Muscle of arm (tissue), 14 donors: ENCODE data around the gene AURKAIP1. TPM values are rescaled to one million over a fixed set of nuclear protein-coding genes. Genes with fewer than 3 reads are reported as not detected.
"Not testable (repeated sequence)": the region's sequence is repeated elsewhere in the genome, so short reads cannot be mapped to it uniquely, and the experiment has no call there.

Experiments used
- DNase-seq: peaks from one replicate; pipeline ENCODE4 v3.0.0-alpha.2; 2013
- long read RNA-seq, 11 donors: transcript quantifications; one replicate each; lab custom pipeline, GENCODE V29; 2026
- polyA plus RNA-seq, 12 donors: library from polyadenylated mRNA; unstranded; fragments of 120-200 nt; gene quantifications; one replicate each; pipeline ENCODE4 v1.2.1, GENCODE V29; 2013; ENCODE audit not compliant: insufficient read length in 12 of 12

AURKAIP1 gene
- 10 to 100 TPM in 11 of 12 donors, not detected in 1; 42.4 to 71.8 (median 52.7) TPM for polyA plus RNA-seq
- long read RNA-seq, donor 1, transcript AURKAIP1-202 (4 exons, 1,047 nt) = major isoform, 53 of 124 reads
- long read RNA-seq, donor 1, transcript AURKAIP1-203 (3 exons, 1,072 nt) = minor isoform, 15 of 124 reads
- long read RNA-seq, donor 1, transcript AURKAIP1-204 (4 exons, 875 nt) = minor isoform, 33 of 124 reads
- long read RNA-seq, donor 1, partial matches to known transcripts = 21 of 124 reads
- long read RNA-seq, donor 1, other reads (novel, unspliced or antisense) = 0 of 124 reads
- long read RNA-seq, donor 2, transcript AURKAIP1-204 (4 exons, 875 nt) = minor isoform, 11 of 96 reads
- long read RNA-seq, donor 2, transcript AURKAIP1-201 (4 exons, 798 nt) = minor isoform, 7 of 96 reads
- long read RNA-seq, donor 2, transcript AURKAIP1-203 (3 exons, 1,072 nt) = minor isoform, 12 of 96 reads
- long read RNA-seq, donor 2, transcript AURKAIP1-202 (4 exons, 1,047 nt) = major isoform, 55 of 96 reads
- long read RNA-seq, donor 2, partial matches to known transcripts = 9 of 96 reads
- long read RNA-seq, donor 2, other reads (novel, unspliced or antisense) = 0 of 96 reads
- long read RNA-seq, donor 3, transcript AURKAIP1-203 (3 exons, 1,072 nt) = minor isoform, 5 of 44 reads
- long read RNA-seq, donor 3, transcript AURKAIP1-204 (4 exons, 875 nt) = minor isoform, 10 of 44 reads
- long read RNA-seq, donor 3, transcript AURKAIP1-202 (4 exons, 1,047 nt) = major isoform, 13 of 44 reads
- long read RNA-seq, donor 3, partial matches to known transcripts = 14 of 44 reads
- long read RNA-seq, donor 3, other reads (novel, unspliced or antisense) = 0 of 44 reads
- long read RNA-seq, donor 4, transcript AURKAIP1-202 (4 exons, 1,047 nt) = major isoform, 19 of 33 reads
- long read RNA-seq, donor 4, transcript AURKAIP1-201 (4 exons, 798 nt) = minor isoform, 5 of 33 reads
- long read RNA-seq, donor 4, partial matches to known transcripts = 0 of 33 reads
- long read RNA-seq, donor 4, other reads (novel, unspliced or antisense) = 0 of 33 reads
- long read RNA-seq, donor 5, transcript AURKAIP1-202 (4 exons, 1,047 nt) = major isoform, 65 of 109 reads
- long read RNA-seq, donor 5, transcript AURKAIP1-201 (4 exons, 798 nt) = minor isoform, 6 of 109 reads
- long read RNA-seq, donor 5, transcript AURKAIP1-204 (4 exons, 875 nt) = minor isoform, 13 of 109 reads
- long read RNA-seq, donor 5, transcript AURKAIP1-203 (3 exons, 1,072 nt) = minor isoform, 16 of 109 reads
- long read RNA-seq, donor 5, partial matches to known transcripts = 8 of 109 reads
- long read RNA-seq, donor 5, other reads (novel, unspliced or antisense) = 0 of 109 reads
- long read RNA-seq, donor 6, transcript AURKAIP1-202 (4 exons, 1,047 nt) = major isoform, 21 of 37 reads
- long read RNA-seq, donor 6, transcript AURKAIP1-203 (3 exons, 1,072 nt) = minor isoform, 5 of 37 reads
- long read RNA-seq, donor 6, partial matches to known transcripts = 7 of 37 reads
- long read RNA-seq, donor 6, other reads (novel, unspliced or antisense) = 0 of 37 reads
- long read RNA-seq, donor 7, transcript AURKAIP1-202 (4 exons, 1,047 nt) = major isoform, 25 of 39 reads
- long read RNA-seq, donor 7, transcript AURKAIP1-204 (4 exons, 875 nt) = minor isoform, 5 of 39 reads
- long read RNA-seq, donor 7, partial matches to known transcripts = 6 of 39 reads
- long read RNA-seq, donor 7, other reads (novel, unspliced or antisense) = 0 of 39 reads
- long read RNA-seq, donor 8, transcript AURKAIP1-202 (4 exons, 1,047 nt) = major isoform, 68 of 136 reads
- long read RNA-seq, donor 8, transcript AURKAIP1-204 (4 exons, 875 nt) = minor isoform, 32 of 136 reads
- long read RNA-seq, donor 8, transcript AURKAIP1-203 (3 exons, 1,072 nt) = minor isoform, 10 of 136 reads
- long read RNA-seq, donor 8, partial matches to known transcripts = 23 of 136 reads
- long read RNA-seq, donor 8, other reads (novel, unspliced or antisense) = 0 of 136 reads
- long read RNA-seq, donor 9, transcript AURKAIP1-203 (3 exons, 1,072 nt) = minor isoform, 6 of 65 reads
- long read RNA-seq, donor 9, transcript AURKAIP1-202 (4 exons, 1,047 nt) = major isoform, 30 of 65 reads
- long read RNA-seq, donor 9, transcript AURKAIP1-204 (4 exons, 875 nt) = minor isoform, 17 of 65 reads
- long read RNA-seq, donor 9, partial matches to known transcripts = 10 of 65 reads
- long read RNA-seq, donor 9, other reads (novel, unspliced or antisense) = 0 of 65 reads
- long read RNA-seq, donor 10, transcript AURKAIP1-203 (3 exons, 1,072 nt) = minor isoform, 7 of 86 reads
- long read RNA-seq, donor 10, transcript AURKAIP1-204 (4 exons, 875 nt) = minor isoform, 16 of 86 reads
- long read RNA-seq, donor 10, transcript AURKAIP1-202 (4 exons, 1,047 nt) = major isoform, 49 of 86 reads
- long read RNA-seq, donor 10, partial matches to known transcripts = 11 of 86 reads
- long read RNA-seq, donor 10, other reads (novel, unspliced or antisense) = 0 of 86 reads
- long read RNA-seq, donor 11, transcript AURKAIP1-202 (4 exons, 1,047 nt) = major isoform, 42 of 80 reads
- long read RNA-seq, donor 11, transcript AURKAIP1-203 (3 exons, 1,072 nt) = minor isoform, 9 of 80 reads
- long read RNA-seq, donor 11, transcript AURKAIP1-204 (4 exons, 875 nt) = minor isoform, 16 of 80 reads
- long read RNA-seq, donor 11, partial matches to known transcripts = 10 of 80 reads
- long read RNA-seq, donor 11, other reads (novel, unspliced or antisense) = 0 of 80 reads

DNA sequence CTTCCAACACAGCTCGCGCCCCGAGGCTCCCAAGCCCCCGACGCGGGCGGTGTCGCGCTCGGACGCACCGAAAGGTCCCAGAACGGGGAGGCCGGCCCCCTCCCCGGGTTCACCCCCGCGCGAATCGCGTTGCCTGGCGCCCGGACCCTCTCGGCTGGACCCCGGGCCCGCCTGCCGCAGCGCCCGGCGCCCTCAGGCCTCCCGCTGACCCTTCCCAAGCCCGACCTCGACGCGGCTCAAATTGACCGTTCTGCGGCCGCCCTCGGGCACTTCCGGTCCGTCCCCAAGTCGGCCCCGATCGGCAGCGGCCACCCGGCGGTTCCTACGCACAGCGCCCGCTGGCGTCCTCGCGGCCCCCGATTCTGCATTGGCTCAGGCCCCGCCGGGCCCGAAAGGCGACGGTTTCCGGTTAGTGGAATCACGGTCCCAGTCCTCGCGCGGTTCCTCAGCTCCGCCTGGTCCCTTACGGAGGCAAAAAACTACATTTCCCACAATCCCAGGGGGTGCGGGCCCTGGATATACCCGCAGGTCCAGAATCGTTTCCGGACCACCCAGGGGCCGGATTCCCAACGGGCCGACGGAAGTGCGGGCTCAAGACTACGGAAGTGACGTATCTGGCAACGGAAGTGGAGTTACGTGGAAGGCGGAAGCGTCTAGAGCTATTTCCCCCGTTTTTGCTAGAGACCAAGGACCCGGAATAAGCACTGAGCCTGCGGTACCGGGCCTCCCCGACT is at the start of gene AURKAIP1:
TSS of gene AURKAIP1 (minus strand) at position 279 of the 734 bp plus-strand sequence. CDS start 451 bp downstream, outside the sequence.
- DNase-seq = peak; percentile 100

DNA sequence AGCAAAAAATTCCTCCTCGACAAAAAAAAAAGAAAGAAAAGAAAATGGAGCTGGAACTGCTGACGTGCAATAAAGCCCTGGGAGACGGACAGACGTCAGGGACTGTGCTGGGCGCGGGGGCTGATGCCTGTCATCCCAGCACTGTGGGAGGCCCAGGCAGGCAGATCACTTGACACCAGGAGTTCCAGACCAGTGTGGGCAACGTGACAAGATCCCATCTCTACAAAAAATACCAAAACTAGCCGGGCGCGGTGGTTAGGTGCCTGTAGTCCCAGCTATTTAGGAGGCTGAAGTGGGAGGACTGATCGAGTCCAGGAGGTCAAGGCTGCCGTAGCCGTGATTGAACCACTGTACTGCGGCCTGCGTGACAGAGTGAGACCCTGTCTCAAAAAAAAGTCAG is 49.7 kb upstream of the AURKAIP1 start:
- no peak for DNase-seq

DNA sequence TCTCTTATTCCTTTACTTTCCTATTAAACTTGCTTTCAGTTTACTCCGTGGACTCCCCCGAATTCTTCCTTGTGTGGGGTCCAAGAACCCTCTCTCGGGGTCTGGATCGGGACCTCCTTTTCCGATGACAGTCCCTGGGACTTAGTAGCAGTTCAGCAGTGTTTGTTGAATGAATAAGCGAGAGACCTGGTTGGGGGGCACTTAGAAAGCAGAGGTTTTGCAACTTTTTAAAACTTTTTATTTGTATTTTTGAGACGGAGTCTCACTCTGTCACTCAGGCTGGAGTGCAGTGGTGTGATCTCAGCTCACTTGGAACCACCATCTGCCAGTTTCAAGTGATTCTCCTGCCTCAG is 48.2 kb upstream of the AURKAIP1 start:
- no peak for DNase-seq

DNA sequence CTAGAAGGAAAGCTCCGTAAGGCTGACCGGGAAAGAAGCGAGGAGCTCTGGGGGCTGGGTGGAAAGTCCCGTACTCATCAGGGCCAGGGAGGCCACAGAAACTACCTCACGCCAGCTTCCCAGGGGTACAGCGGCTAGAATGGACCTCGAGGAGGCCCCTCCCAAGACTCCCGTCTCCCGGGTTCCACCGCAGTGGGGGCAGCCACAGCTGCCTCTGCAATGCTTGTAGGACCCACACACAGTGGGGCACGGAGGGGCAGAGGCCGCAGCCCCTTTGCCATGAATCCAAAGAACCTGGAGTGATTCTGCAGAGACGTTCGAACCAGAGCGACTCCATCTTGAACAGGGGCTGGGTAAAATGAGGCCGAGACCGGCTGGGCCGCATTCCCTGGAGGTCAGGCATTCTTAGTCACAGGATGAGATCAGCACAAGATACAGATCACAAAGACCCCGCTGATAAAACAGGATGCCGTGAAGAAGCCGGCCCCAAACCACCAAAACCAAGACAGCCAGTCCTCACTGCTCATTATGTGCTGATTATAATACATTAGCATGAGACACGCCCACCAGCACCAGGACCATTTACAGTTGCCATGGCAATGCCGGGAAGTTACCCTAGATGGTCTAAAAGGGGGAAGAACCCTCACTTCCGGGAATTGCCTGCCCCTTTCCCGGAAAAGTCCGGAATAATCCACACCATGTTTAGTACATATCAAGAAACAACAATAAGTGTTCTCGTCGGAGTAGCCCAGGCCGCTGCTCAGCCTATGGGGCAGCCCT is 47.6 kb upstream of the AURKAIP1 start:
- no peak for DNase-seq

DNA sequence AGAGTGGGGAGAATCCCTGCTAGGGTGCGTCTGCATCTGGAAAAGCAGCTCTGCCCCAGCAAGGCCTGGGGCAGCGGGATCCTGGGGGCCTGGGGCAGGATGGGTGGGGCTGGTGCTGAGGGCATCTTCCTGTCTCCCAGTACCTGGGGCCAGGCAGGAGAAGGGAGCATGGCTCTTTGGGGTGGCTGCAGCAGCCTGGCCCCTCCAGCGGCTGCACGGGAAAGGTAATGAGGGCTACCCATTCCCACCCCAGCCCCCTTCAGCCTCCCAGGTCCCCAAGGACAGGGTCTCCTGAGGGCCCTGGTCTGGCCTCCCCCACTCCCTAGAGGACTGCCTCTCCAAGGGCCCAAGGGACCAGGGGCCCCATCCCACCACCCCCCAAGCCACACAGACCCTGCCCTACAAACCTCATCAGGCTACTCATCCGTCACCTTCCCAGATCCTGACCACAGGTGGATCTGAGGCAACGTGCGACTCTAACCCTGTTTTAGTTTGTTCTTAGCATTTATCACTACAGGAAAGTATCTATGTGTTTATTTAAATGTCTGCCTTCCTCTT is 47.0 kb upstream of the AURKAIP1 start:
- DNase-seq = no peak

DNA sequence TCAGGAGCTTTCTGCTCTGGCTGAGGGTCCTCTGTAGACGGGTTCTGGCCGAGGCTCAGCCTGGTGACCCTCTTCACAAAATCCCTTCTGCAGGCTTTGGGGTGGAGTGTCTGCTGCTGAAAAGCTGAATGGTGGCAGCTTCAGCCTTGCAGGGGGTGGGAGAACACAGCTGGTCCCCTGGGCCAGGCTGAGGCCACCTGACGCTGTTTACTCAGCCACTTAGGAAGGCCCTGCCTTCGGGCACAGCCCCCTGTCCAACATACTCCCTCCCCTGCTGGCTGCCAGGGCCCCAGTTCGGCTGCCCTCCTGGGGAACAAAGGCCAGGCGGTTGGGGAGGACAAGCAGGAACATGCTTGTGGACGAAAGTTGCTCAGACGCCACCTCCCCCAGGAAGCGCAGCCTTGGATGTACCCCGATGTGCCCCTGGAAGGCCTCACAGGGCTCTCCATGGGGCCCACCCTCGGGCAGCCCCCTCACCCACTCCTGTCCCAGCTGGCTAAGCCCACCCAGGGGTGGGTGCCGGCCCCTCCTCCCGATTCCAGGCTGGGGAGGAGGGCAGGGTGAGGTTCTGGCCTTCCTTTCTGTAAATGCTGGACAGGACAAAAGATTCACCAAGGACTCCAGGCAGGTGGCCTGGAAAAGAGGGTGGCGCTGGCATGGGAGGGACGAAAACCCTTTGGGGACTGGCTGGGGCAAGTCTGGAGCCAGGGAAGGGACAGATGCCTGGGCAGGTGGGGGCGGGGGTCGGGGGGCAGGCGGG is 46.3 kb upstream of the AURKAIP1 start, which contains the start of gene ANKRD65:
TSS of gene ANKRD65 (minus strand) at position 130 of the 760 bp plus-strand sequence. CDS start 271 bp downstream, outside the sequence.
- no peak for DNase-seq

DNA sequence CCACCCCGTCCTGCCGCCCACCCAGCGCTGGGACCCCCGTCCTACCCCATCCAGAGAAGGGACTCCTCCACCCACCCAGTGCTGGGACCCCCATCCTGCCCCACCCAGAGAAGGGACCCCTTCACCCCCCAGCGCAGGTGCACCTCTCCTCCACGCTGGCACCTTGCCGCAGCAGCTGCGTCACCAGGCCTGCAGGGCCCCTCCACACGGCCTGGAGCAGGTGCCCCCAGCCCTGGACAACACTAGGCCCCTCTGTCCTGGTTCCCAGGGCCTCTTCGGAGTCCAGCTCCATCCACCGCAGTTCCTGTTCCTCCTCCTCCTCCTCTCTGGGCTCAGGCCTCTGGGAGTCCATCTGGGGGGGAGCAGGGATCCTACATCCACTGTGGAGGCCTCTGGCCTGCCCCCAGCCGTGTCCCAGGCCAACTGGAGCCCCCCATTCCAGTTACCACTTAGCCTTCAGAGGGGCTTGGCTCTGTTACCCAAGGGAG is 45.7 kb upstream of the AURKAIP1 start:
- no peak for DNase-seq

DNA sequence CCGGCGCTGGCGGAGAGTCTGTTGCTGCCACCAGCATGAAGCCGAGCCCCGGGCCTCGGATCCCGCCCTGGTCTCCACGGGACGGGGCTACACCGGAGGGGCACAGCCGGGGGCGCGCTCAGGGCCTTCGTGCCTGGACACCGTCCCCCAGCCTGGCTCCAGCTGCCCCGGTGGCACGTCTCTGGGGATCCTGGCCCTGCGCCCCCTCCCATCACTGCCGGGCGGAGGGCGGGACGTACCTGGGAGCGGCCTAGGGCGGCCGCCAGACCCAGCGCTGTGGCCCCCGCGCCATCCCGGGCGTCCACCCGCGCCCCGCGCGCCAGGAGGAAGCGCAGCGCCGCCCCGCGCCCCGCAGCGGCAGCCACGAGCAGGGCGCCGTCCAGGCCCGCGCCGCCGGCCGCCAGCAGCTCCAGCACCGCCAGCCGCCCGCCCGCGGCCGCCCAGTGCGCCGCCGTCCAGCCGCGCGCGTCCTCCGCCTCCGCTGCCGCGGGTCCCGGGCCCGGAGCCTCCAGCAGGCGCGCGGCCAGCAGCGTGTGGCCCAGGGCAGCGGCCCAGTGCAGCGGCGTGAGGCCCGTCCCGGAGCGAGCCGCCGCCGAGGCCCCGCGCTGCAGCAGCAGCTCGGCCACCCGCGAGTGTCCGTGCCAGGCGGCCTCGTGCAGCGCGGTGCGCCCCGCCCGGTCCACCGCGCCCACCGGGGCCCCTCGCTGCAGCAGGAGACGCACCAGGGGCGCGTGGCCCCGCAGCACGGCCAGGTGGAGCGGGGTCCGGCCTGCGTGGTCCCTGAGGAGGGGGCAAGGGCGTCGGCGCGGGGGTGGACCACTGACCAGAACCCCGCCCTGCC is 45.0 kb upstream of the AURKAIP1 start:
- DNase-seq = no peak

DNA sequence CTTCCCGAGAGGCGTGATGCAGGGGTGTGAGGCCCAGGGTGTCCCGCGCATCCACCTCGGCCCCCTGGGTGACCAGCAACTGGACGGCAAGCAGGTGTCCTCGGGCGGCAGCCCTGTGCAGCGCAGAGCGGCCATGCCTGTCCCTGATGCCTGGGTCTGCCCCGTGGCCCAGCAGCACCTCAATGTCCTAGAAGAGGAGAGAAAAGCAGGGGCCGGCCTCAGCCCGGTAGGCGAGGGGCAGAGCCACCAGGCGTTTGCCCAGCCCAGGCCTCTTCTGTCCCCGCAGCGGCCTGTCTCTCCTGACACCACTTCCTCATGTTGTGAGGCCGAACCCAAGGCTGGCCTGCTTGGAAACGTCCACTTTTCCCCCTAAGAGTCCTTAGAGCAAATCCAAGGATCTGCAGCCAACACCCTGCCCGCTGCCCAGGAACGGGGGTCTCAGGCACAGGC is 44.4 kb upstream of the AURKAIP1 start:
- no peak for DNase-seq

DNA sequence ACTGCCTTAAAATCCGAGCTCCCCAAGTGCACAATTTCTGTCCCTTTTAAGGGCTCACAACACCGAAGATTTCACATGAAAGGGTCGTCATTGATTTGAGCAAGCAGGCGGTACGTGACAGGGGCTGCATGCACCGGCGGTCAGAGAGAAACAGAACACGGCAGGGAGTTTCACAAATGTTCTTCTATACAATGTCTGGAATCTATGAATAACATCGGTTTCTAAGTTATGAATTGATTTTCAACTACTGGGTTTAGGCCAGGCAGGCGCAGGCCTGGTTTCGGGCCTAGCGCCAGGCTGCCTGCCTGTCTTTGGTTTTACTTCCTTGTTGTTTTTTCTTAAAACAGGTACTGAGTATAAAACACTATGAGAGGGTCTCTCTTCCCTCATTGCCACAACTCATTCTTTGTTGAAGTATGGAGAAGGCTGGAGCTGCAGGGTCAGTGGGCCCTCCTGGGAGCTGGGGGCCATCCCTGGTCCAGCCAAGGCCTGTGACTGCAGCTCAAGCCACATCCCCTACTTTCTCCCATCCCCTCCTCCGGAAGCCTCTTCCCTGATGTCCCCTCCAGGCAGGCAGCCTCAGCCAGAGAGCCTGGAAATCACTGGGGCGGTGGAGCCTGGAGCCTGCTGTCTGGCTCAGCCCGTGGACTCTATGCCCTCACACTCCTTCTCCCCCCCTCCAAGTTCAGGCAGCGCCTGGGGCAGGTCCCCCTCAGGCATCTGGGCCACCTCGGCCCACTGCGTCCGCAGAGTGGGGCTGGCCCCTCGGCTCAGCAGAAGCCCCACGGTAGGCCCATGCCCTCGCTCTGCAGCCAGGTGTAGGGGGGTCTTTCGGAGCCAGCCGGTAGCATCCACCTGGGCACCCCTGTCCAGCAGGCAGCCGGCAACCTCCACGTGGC is 43.7 kb upstream of the AURKAIP1 start:
- no peak for DNase-seq

DNA sequence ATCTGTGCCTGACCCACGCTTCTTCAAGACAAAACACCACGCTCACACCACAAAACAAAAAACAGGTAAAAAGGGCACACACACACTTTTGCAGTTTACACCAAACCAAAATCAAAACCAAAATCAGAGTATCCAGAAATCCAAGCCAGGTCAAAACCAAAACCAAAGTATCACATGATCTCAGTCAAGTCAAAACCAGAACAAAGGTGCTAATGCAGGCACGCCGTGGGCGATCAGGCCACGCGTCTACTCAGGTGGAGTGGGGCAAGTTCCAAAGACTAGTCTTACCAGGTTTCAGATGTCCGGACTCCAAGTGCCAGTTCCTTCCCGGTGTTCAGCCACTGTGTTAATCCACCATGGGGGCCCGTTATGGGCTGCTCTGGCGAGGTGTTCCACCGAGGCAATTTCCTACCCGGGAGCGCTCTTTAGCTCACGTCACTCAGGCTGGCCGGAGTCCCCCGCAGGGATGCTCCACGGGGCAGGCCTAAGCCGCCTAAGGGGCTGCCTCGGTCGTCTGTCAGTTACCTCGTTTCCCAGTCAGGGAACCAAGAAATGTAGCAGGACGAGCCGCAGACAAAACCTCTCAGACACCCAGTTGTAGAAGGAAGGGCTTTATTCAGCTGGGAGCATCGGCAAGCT is 42.9 kb upstream of the AURKAIP1 start:
- DNase-seq = not testable (repeated sequence)

DNA sequence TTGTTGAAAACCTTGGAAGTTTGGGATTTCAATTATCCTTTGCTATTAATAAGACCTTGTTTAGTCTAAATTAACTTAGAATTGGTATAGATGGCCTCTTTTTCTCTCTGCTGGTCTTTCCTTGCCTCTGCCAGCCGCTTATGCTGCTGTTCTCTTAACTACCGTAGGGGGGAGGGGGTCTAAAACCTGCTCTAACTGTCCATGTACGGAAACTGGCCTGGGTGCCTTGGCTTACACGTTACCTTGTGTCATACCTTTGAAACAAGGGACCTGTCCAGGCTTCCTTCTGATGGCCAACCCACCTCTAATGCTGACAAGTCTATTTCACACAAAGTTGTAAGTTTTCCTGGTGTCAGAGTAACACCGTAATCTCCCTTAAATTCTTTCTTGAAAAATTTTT is 42.4 kb upstream of the AURKAIP1 start:
- not testable (repeated sequence) for DNase-seq

DNA sequence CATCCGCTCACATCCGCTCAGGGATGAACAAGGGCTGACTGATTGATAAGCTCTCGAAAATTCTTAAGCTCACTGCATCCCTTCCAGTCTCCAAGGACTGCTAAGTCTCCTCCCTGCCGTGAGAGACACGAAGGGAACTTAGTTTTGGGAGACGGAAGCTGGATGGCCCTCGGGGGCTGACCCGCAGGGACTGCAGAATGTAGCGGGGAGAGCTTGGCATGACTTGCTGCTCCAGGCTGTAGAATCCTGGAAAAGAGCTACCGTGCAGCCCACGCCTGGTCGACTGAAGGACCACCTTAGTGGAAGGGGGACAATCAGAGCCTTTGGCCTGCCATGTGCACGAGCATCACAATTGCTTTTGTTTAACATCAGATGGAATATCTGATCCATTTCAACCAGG is 40.7 kb upstream of the AURKAIP1 start:
- DNase-seq = no peak
